ENCODE results near the gene ADPRHL1. TPM values are rescaled to one million over a fixed set of nuclear protein-coding genes. Genes with fewer than 3 reads are reported as not detected.
A peak's percentile ranks its signal among the peaks of the same experiment; 100 is the strongest.

The ADPRHL1 gene
- total RNA-seq, 1 donor from 2014 or later, result 0.22 TPM

- Histone ChIP-seq H3K4me2 (no peak overlapping the region), H3K27me3 (no peaks in the 10 kb centered on the region), H3K36me3 (no peaks in the 10 kb centered on the region), H3K4me3 (no peak overlapping the region), H4K20me1 (ENCODE audit: low read depth) (no peaks in the 10 kb centered on the region), H3F3A (ENCODE audit: low read depth) (no peaks in the 10 kb centered on the region), H3K4me1 (no peaks in the 10 kb centered on the region), H2AFZ (replicated peaks) (no peak overlapping the region), H3K79me2 (ENCODE audit: low read depth) (no peaks in the 10 kb centered on the region), H3K9me3 (ENCODE audit: low read depth) (no peaks in the 10 kb centered on the region), H3K27ac (no peak overlapping the region), H3K9ac (no peak overlapping the region)
- peaks cover 10% of the 10 kb centered on the region for H3K27me3 Mint-ChIP-seq (ENCODE audit: insufficient read depth, low read depth)
- no peaks in the 10 kb centered on the region for H3K36me3 Mint-ChIP-seq
- peaks cover 11% of the 10 kb centered on the region for H3K9me3 Mint-ChIP-seq
- peaks cover 26% of the 10 kb centered on the region for H3K4me1 Mint-ChIP-seq
- no peak for TF ChIP-seq EZH2 (IDR thresholded peaks at IDR 0.05)
- TF ChIP-seq CTCF (IDR thresholded peaks at IDR 0.05), result no peak
- no peak for TF ChIP-seq EZH2phosphoT487 (IDR thresholded peaks at IDR 0.05)
- peak overlapping the region; percentile 37 for H3K27ac Mint-ChIP-seq
- DNase-seq (ENCODE audit: low spot score), result peak; percentile 1
- no peak overlapping the region for H3K4me3 Mint-ChIP-seq
Observed at GRCh38 chr13:113407531-113408393, 45.5 kb downstream of the ADPRHL1 start.

GRCh38 chr13:113407103-113407530 lies 46.2 kb downstream of the ADPRHL1 start:
- no peaks in the 10 kb centered on the region for H3K9me3 ChIP-seq (ENCODE audit: low read depth)
- H3F3A ChIP-seq (ENCODE audit: low read depth), result no peaks in the 10 kb centered on the region
- no peaks in the 10 kb centered on the region for H3K4me1 ChIP-seq
- no peaks in the 10 kb centered on the region for H3K36me3 Mint-ChIP-seq
- DNase-seq (ENCODE audit: low spot score), result no peak
- H3K27me3 Mint-ChIP-seq (ENCODE audit: insufficient read depth, low read depth), result peaks cover 11% of the 10 kb centered on the region
- peaks cover 26% of the 10 kb centered on the region for H3K4me1 Mint-ChIP-seq
- no peaks in the 10 kb centered on the region for H4K20me1 ChIP-seq (ENCODE audit: low read depth)
- H3K79me2 ChIP-seq (ENCODE audit: low read depth), result no peaks in the 10 kb centered on the region
- no peak overlapping the region for H3K4me3 Mint-ChIP-seq
- H3K27ac Mint-ChIP-seq, result no peak overlapping the region
- H3K4me2 ChIP-seq, result no peak overlapping the region
- no peaks in the 10 kb centered on the region for H3K36me3 ChIP-seq
- H3K27me3 ChIP-seq, result no peaks in the 10 kb centered on the region
- H3K9ac ChIP-seq, result no peak overlapping the region
- H3K27ac ChIP-seq, result no peak overlapping the region
- H3K4me3 ChIP-seq, result no peak overlapping the region
- peaks cover 11% of the 10 kb centered on the region for H3K9me3 Mint-ChIP-seq
- no peak for TF ChIP-seq EZH2 (IDR thresholded peaks at IDR 0.05)
- no peak for TF ChIP-seq EZH2phosphoT487 (IDR thresholded peaks at IDR 0.05)
- TF ChIP-seq CTCF (IDR thresholded peaks at IDR 0.05), result no peak
- no peak overlapping the region for H2AFZ ChIP-seq (replicated peaks)

GRCh38 chr13:113406321-113407102 lies 46.8 kb downstream of the ADPRHL1 start:
- peaks cover 8% of the 10 kb centered on the region for H3K9me3 Mint-ChIP-seq

More at GRCh38 chr13:113406321-113407102, 46.8 kb downstream of the ADPRHL1 start:
- H3K27ac Mint-ChIP-seq, result no peak overlapping the region
- Histone ChIP-seq H3K27me3 (no peaks in the 10 kb centered on the region), H3K36me3 (no peaks in the 10 kb centered on the region), H3K4me3 (no peak overlapping the region), H4K20me1 (ENCODE audit: low read depth) (no peaks in the 10 kb centered on the region), H3K79me2 (ENCODE audit: low read depth) (no peaks in the 10 kb centered on the region), H2AFZ (replicated peaks) (no peak overlapping the region), H3F3A (ENCODE audit: low read depth) (no peaks in the 10 kb centered on the region), H3K4me2 (no peak overlapping the region), H3K27ac (no peak overlapping the region), H3K9me3 (ENCODE audit: low read depth) (no peaks in the 10 kb centered on the region), H3K4me1 (no peaks in the 10 kb centered on the region), H3K9ac (no peak overlapping the region)
- peaks cover 10% of the 10 kb centered on the region for H3K27me3 Mint-ChIP-seq (ENCODE audit: insufficient read depth, low read depth)
- TF ChIP-seq EZH2 (IDR thresholded peaks at IDR 0.05), result no peak
- no peak for TF ChIP-seq EZH2phosphoT487 (IDR thresholded peaks at IDR 0.05)
- no peak for TF ChIP-seq CTCF (IDR thresholded peaks at IDR 0.05)
- H3K4me1 Mint-ChIP-seq, result peaks cover 26% of the 10 kb centered on the region
- H3K4me3 Mint-ChIP-seq, result no peak overlapping the region
- DNase-seq (ENCODE audit: low spot score), result no peak
- H3K36me3 Mint-ChIP-seq, result no peaks in the 10 kb centered on the region
